Fibroblast of pulmonary artery (primary cell): ENCODE results near the gene FAM117B.

Source experiments
- DNase-seq: peaks from one replicate; pipeline ENCODE4 v3.0.0-alpha.2; 2010; ENCODE audit warnings: low read depth
- H3K4me3 ChIP-seq: replicated peaks from 2 replicates; pipeline ENCODE4 v1.5.1; 2011; ENCODE audit warnings: low read depth, mild to moderate bottlenecking, control low read depth, low read length, moderate library complexity
- CTCF ChIP-seq: IDR thresholded peaks from 2 replicates; pipeline ENCODE4 v1.5.1; 2011; ENCODE audit warnings: mild to moderate bottlenecking, control low read depth, low read length, inconsistent platforms; ENCODE audit errors: missing control alignments

FAM117B gene

GRCh38 chr2:202771336-202771735 is 136.6 kb downstream of the FAM117B start:
- no peak overlapping the region for H3K4me3 ChIP-seq
- no peak for TF ChIP-seq CTCF
- no peak for DNase-seq

GRCh38 chr2:202771741-202772460 is 137.1 kb downstream of the FAM117B start:
- peak; percentile 62 for DNase-seq
- no peak for TF ChIP-seq CTCF

GRCh38 chr2:202773301-202773973 is 138.7 kb downstream of the FAM117B start:
- TF ChIP-seq CTCF: no peak

More at GRCh38 chr2:202771741-202772460, 137.1 kb downstream of the FAM117B start:
- no peak overlapping the region for H3K4me3 ChIP-seq

GRCh38 chr2:202774104-202774503 is 139.3 kb downstream of the FAM117B start:
- no peak overlapping the region for H3K4me3 ChIP-seq
- TF ChIP-seq CTCF: no peak
- DNase-seq: no peak

More at GRCh38 chr2:202773301-202773973, 138.7 kb downstream of the FAM117B start:
- no peak overlapping the region for H3K4me3 ChIP-seq
- no peak for DNase-seq

- TF ChIP-seq CTCF: no peak
- H3K4me3 ChIP-seq: no peak overlapping the region
- no peak for DNase-seq
Measured at GRCh38 chr2:202778217-202778616, 143.4 kb downstream of the FAM117B start.

- TF ChIP-seq CTCF: no peak
- peak; percentile 4 for DNase-seq
- H3K4me3 ChIP-seq: no peak overlapping the region
Measured at GRCh38 chr2:202780514-202781021, 145.8 kb downstream of the FAM117B start.
